CD4-positive, alpha-beta T cell treated with Interleukin-17A for 1 hour (primary cell): ENCODE data around the gene KRT73.

Source experiments
- DNase-seq: peaks from one replicate; pipeline ENCODE4 v3.0.0-alpha.2; 2020

KRT73 gene

DNA sequence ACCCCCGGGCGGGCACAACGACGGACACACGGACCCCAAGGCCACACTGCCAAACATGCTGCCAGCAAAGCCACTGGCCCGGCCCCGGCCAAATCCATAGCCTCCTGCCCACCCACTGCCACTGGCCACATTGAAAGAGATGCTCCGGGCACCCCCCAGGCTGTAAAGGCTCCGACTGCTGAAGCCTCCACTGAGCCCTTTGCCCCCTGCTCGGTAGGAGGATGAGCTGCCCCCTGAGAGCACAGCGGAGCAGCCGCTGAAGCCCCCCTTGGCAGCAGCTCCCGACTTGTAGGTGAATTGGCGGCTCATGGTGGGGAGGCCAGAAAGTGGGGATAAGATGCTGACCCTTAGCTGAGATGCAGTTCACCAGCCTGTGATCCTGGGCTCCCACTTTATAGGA lies at the start of gene KRT73:
KRT73 (minus strand) TSS at position 344 of the 400 bp plus-strand sequence; CDS start at position 309, 35 bp downstream.
- no peak for DNase-seq

DNA sequence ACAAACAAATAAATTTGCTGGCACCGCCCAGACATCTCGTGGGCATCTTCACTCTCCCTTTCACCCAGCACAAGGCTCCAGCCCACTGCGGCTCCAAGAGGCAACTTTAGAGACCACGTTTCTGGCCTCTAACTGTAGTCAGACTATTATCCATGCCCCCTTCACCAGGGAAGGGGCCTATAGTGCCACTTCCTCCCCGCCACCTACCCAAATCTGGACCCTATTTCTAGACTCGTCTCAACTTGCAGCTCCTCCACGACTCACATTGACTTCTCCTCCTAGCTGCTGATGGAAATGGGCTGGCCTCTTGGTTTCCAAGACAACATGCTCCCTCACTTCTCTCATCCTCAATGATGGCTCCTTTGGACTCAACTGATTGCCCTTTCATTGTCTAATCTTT lies 49.6 kb upstream of the KRT73 start:
- DNase-seq, result no peak

DNA sequence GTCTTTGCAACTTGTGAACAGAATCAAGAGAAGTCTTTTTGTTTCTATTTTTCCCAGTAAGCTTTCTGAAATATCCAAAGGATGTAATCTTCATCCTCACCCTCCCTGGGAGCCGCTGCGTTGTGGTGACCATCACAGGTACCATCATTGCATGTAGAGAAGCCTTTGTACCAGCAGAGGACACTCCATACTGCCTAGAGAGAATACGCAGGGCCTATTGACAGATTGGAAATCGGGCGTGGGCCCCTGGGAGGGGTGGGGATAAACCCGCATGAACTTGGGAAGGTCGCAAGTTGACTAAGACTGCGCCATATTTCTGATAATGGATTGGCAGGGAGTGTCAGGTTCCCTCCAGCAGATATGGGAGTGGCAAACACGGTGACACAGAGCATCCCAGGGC lies 49.1 kb upstream of the KRT73 start:
- no peak for DNase-seq

DNA sequence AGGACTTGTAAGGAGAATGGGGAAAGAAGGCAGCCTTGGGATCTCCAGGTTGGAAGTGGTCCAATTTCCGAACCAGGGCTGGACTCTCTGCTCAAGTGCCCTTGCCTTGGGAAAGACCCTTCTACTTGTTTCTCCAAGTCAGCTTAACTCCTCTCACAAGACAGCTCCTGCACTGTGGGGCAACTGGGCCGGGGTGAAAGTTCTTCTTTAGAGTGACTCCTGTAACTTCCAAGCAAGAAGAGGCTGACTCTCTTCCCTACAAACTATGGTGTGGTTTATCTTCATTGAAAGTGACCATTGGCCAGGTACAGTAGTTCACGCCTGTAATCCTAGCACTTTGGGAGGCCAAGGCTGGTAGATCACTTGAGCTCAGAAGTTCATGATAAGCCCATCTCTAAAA lies 48.1 kb upstream of the KRT73 start:
- no peak for DNase-seq

DNA sequence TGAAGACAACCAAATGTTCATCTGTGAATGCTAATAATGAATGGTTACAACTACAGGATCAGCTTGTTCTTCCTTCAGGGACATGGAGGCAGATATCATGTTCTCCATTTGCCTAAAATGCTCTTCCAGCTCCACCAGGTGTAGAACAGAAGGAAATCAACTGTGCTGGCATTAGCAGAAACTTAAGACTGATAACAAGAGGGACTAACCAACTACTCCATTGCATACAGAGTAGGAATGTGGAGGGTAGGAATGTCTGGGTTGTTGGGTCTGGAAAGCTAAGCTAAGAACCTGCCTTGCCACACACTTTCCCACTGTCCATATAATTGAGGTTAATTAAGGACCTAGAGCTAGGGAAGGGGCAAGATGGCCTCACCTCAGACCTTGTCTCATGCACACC lies 45.1 kb upstream of the KRT73 start:
- DNase-seq, result no peak

DNA sequence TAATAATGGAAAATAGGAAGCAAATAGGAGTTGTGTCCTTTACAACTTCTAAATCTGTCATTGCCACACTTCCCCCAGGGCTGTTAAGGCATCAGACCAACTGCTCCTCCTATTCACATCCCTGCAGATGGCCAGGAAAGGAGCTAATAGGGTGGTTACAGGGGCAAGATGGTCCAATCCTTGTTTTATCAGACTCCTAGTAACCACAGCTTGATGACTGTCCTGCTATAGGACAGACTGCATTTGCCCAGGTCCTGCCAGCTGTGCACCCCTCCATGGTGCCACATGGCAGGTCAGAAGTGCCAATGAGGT lies 44.5 kb upstream of the KRT73 start:
- DNase-seq, result no peak

DNA sequence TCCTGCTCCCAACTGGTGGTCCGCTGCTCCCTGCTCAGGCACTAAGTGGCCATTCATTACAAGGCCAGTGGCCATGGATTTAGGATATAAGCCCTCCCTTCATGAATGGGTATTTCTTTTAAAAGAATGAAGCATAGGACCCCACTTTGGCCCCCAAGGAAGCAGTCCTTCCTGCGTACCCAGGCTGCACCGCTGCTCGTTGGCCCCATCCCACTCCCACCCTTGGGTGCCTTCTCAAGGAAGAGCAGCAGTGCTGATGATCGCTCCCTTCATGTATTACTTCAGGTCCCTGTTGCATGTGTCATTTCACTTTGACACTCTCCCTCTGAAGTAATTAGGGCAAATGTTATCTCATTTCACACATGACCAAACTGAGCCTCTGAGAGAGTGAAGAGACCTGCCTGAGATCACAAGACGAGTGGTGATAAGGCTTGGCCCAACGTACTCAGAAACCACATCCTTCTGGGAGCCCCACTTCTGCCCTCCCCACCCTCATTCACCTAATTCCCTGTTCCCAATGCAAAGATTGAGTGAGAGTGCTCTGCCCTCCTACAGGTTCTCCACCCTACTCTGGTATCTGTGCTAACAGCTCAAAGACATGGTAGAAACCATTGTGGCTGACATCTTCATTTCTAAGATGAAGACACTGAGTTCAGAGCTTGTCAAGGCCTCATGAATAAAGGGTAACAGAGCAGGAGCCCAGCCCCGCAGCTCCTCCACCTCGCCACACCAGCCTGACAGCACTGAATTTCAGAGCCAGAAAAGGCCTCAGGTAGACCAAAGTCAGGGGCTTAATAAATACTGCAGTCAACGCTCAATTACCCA lies 43.9 kb upstream of the KRT73 start:
- DNase-seq, result no peak

DNA sequence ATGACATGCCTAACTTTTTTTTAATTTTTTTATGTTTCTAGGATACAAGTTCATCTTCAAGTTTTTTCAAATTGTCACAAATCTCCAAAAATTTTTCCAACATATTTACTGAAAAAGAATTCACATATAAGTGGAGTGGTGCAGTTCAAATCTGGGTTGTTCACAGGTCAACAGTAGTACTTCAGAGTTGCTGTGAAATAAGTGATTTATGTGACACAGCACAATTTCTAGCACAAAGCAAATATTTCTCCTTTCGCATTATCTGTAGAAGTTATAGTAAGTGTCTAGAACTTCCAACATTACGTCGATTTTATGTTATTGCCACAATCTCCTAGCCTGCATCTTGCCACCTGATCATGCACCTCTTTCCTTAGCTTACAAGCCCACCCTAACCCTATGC lies 43.3 kb upstream of the KRT73 start:
- DNase-seq, result no peak

DNA sequence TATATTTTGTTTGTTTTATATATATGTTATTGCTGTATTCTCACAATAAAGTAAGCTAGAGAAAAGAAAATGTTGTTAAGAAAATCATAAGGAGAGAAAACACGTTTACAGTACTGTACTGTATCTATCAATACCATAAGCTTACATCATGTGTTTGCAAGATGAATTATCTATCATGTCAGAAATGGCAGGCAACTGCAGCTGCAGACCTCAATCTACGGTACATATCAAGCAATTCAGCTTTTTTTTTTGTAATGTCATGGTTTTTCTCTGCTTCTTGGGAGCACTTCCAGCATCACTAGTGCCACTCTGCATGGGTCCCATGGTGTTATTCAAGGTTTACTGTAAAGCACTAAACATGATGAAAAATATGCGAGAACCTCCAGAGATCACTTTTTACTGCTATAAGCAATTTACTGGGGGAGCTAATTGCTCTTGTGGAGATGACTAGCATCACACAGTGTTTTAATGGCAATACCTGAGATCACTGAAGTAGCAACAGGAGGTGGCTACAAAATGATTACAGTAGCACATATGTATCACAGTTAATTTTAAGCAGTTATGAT lies 42.7 kb upstream of the KRT73 start:
- no peak for DNase-seq

DNA sequence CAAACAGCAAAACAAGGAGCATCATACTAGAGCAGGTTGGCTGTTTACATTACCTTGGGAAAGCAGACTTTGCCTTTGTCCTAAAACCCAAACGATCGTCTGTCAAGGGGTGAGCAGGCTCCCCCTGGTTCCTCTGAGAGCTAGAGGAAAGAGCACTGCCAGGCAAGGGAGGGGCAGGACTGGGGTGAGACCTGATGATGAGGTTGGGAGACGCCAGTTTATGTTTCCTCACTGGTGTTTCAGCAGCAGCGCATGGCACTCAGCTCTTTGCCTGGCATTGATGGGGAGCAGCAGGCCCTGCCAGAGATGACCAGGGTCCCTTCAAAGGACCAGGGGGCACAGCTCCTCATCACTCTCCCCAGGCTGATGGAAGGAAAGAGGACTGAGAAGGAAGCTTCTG lies 41.6 kb upstream of the KRT73 start:
- DNase-seq, result no peak

DNA sequence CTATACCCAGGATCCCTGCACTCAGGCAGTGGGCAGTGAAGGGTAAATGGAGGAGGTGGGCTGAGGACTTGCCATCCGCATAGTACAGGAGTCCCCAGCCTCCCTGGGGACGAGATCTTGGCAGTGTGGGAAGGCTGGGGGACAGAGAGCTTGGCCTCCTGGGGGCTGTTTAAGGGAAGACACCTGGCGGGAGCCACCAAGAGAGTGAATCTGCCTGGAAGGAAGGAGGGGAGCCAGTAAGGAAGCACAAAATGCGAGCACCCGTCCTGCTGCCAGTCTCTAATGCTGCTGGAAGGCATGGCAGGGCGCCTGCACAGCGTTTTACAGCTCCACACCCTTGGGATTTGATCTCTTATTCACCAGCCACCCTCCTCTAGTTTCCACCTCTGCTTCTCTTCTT lies 41.0 kb upstream of the KRT73 start:
- no peak for DNase-seq

DNA sequence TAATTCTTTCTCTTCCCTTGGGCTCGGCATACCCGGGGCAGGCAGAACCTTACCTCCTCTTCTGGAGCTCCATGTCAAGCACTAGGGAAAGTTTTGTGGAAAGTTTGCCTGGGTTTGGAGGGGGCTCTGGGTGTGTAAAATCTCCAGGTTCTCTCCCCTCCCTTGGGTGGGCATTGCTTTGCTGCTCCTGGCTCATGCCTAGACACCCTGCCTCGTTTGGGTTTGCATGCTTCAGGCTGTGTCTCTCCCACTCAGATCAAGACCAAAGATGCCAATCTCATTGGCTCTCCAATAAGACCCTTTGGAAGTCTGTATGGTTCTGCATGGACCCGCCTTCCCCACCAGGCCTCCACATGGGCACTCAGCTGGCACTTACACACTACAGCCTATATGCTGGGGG lies 39.8 kb upstream of the KRT73 start:
- DNase-seq, result no peak

DNA sequence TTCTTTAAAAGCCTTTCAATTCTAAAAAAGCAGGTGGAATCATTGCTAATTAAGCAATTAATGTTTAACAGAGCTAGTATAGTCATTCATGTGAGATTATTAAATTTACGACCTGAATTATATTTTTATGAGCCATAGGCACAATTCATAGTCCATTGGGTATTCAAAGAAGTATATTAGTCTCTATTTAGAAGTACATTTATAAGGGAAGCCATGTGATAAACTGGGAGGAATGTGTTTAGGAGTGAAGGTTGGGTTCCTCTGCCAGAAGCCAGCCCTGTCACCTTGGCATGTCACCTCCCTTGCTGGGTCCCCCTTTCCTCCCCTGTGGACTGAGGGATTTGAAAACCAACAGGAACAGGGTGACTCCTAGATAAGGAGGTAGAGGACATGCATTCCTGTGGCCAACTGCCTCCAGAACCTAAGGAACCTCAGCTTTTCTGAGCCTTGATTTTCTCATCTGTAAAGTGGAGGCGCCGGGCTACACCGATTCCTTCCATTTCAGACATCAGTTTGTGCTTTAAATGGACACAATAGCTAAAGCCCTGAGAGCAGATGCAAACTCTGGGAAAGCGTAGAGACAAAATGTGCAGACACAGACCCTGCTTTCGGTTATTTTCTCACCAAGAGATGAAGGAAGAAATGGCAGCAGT lies 39.0 kb upstream of the KRT73 start:
- DNase-seq, result no peak

DNA sequence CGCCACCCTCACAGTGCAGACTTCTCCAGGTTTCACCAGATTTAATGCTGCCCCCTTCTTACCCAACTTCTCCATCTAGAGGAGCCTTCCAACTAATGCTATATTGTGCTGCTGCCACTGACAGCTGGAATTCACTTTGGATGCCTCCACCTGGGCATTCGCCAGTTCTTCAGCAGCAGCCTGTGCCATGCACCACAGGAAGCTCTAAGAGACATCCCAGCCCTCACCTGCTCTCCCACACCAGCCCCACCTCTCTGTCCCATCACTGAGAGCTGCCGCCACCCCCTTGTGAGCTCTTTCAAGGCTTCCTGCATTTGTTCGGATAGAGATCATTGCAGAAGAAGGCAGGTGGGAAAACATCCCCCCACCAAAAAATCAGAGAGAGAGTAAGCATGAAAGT lies 38.3 kb upstream of the KRT73 start:
- no peak for DNase-seq

DNA sequence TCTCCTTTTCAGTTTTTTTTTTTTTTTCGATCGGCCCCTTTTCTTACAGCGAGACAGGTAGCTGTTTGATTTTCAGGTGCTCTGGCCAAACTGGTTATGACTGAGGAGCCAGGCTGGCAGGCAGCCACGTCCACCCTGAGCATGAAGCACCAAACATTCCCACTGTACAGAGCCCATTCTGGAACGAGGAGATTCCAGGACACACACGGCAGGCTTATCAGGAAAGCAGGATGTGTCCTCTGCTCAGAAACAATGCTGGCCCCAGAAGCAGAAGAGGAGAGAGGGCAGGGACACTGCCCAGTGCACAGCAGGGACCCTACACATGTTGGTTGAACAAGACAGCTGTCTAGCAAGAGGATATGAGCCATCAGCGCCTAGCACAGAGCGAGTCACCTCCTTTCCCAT lies 37.4 kb upstream of the KRT73 start:
- no peak for DNase-seq

DNA sequence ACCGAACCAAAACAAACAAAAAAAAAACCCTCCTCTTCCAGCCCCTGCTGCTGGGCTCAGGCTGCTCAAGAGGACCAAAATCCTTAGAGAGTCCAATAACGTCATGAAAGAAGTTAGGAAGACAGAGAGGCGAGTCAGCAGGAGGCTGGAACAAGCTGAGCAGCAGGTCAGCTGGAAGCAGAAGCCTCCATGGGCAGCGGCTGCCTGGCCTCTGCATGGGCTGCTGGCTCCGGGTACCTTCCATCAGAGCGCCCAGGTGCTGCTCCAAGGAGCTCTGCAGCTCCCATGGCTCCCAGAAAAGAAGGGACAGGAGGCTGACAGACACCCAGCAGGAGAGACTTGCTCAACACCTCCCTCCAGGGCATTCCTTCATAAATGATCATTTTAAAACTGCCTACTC lies 36.9 kb upstream of the KRT73 start:
- no peak for DNase-seq

DNA sequence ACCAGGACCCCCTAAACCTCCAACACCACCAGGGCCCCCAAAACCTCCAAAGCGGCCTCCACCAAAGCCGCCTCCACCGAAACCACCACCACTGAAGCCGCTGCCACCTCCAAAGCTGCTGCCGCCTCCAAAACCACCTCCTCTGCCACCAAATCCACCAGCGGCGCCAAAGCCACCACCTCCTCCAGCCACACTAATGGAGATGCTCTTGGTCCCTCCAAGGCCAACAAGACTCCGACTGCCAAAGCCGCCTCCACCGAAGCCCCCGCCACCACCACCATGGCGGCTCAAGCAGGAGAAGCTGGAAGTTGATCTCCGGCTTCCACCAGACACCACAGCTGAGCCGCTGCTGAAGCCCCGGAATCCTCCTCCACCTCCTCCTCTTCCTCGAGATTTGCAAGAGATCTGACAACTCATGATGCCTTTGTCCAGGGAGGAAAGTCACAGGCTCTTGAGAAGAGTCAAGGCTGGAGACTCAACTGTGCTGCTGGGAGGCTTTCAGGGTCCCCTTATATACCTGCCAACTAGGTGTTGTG lies 33.4 kb upstream of the KRT73 start, which contains the start of gene KRT2:
KRT2 (minus strand) TSS at position 486 of the 536 bp plus-strand sequence; CDS start at position 417, 69 bp downstream.
- no peak for DNase-seq

DNA sequence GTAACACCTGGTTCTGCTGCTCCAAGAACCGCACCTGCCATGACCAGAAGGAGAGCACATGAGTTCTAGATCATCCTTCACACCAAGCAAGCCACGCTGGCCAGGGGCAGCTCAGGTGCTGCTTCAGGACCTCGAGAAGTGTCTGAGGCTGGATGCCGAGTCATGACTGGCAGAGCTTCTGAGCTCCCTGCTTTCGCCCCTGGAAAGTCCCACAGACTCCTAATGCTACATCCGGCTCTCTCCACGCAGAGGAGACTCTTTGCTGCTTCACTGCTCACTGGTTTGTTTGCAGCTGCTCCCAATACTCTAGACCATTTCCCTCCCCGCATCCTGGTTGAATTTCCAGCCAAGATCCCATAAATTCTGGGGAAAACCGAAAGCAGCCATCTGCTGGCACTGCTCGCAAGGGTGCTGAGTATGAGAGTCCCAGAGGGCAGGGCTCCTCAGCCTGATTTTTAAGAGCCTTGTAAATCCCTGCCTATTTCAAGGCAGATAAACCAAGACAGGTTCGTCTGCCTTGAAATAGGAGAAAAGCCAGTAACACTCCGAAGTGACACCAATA lies 32.2 kb upstream of the KRT73 start:
- no peak for DNase-seq

DNA sequence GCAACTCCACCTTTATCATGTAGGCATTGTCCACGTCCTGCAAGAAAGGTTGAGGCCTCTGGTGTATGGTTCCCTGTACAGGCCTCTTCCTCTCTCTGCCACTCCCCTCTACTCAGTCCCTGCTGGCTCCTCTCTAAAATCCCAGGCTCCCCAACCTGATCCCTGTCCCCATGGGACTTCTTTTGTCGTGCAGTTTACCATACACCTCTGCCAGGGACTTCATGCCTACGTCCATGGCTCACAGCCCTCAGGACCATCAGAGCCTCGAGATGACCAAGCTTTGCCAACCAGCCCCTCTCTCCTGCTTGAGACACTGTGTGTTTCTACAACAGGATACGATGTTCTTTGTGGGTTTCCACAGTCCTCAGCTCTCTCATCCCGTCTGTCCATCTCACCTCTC lies 30.7 kb upstream of the KRT73 start:
- DNase-seq, result no peak

DNA sequence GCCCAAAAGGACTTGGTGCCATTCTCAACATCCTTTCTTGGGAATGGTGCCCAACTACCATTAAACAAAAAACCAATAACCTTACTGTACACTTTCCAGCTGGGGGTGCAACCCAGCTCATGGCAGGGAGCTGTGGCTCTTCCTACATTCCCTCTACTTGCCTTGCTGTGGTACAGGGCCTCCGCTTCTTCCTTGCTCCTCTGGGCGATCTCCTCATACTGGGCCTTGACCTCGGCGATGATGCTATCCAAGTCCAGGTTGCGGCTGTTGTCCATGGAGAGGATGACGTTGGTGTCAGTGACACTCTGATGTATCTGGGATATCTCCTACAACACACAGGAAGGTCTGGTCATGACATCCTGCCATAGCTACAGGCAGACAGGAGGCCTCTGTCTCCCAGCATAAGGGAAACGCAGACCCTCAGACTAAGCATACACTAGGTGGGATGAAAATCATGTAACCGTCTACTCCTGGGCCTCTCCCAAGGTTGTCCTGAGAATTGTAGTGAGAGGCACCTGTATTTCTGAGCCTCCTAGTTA lies 29.7 kb upstream of the KRT73 start:
- DNase-seq, result no peak

DNA sequence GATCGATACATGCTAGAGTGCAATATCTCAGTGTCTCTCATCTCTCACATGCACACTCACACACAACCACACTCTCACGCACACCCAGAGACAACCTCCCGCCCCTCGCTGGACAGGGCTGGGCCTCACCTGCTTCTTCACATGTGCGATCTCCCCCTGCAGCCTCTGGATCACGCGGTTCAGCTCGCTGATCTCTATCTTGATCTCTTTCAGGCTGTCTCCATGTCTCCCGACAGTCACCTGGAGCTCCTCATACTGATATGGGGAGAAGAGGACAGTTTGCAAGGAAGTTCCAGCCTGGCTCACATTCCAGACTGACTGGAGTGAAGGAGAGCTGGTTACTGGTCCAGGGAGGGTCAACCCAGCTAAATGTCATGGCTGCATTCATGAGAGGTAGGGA lies 29.2 kb upstream of the KRT73 start:
- no peak for DNase-seq

DNA sequence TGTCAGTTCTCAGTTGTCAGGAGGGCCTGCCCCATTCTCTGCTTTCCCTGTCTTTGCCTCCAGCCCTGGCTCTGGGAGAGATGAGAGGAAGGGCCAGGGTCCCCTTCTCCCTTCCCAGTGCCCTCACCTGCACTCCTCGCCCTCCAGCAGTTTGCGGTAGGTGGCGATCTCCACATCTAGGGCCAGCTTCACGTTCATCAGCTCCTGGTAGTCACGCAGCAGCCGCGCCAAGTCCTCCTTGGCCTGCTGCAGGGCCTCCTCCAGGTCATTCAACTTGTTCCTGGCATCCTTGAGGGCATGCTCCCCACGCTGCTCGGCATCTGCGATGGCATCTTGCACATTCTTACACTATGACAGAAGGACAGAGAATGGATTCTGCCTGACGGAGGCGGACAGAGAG lies 28.3 kb upstream of the KRT73 start:
- DNase-seq, result no peak

DNA sequence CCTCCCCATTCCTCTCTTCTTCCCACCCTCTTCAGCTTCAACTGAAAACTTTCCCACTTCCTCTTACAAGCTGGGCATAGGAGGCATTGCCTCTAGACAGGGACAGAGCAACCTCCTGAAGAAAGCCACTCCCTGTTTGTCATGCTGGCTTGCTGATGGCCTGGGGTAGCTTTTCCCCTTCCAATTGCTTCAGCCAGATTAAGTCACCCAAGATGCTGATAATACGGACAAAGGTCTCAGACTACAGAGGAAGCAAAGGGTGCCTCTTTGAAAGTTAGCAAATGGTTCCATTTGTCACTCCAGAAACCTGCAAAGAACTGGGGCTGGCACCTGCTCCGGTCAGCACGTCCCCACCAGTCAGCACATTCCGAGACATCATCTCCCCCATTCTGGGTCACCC lies 27.6 kb upstream of the KRT73 start:
- DNase-seq, result no peak
